ENCODE data around the gene ATF5. TPM values are rescaled to one million over a fixed set of nuclear protein-coding genes. Genes with fewer than 3 reads are reported as not detected.

ATF5 gene
- total RNA-seq, 1 donor, result 8.1 TPM

- DNase-seq (ENCODE audit: low read depth in 2 of 3, low spot score in 2 of 3), result no peak
Observed at GRCh38 chr19:49894011-49894664, 34.9 kb upstream of the ATF5 start.

GRCh38 chr19:49894879-49895565 is 34.0 kb upstream of the ATF5 start:
- DNase-seq (ENCODE audit: low read depth in 2 of 3, low spot score in 2 of 3), result no peak

- DNase-seq (ENCODE audit: low read depth in 2 of 3, low spot score in 2 of 3), result no peak
Observed at GRCh38 chr19:49895566-49896297, 33.3 kb upstream of the ATF5 start.

GRCh38 chr19:49896863-49897621 is 32.0 kb upstream of the ATF5 start, which contains the start of gene IL4I1:
Gene IL4I1 (minus strand): TSS chr19:49896887. CDS start chr19:49896160, 727 bp downstream.
- peak; percentile 53 to 91 (median 87) for DNase-seq (ENCODE audit: low read depth in 2 of 3, low spot score in 2 of 3)

- no peak for DNase-seq (ENCODE audit: low read depth in 2 of 3, low spot score in 2 of 3)
Observed at GRCh38 chr19:49904136-49904535, 24.9 kb upstream of the ATF5 start.

GRCh38 chr19:49906879-49907564 is 22.0 kb upstream of the ATF5 start:
- DNase-seq (ENCODE audit: low read depth in 2 of 3, low spot score in 2 of 3), result no peak

GRCh38 chr19:49907745-49908446 is 21.1 kb upstream of the ATF5 start:
- DNase-seq (ENCODE audit: low read depth in 2 of 3, low spot score in 2 of 3), result no peak

- no peak for DNase-seq (ENCODE audit: low read depth in 2 of 3, low spot score in 2 of 3)
Observed at GRCh38 chr19:49908480-49909420, 20.3 kb upstream of the ATF5 start.

- DNase-seq (ENCODE audit: low read depth in 2 of 3, low spot score in 2 of 3), result no peak
Observed at GRCh38 chr19:49910179-49910578, 18.8 kb upstream of the ATF5 start.

- peak in 2 of 3 donors; percentile 52 to 56 for DNase-seq (ENCODE audit: low read depth in 2 of 3, low spot score in 2 of 3)
Observed at GRCh38 chr19:49911381-49912145, 17.4 kb upstream of the ATF5 start.

GRCh38 chr19:49912965-49913685 is 15.9 kb upstream of the ATF5 start:
- no peak for DNase-seq (ENCODE audit: low read depth in 2 of 3, low spot score in 2 of 3)

- no peak for DNase-seq (ENCODE audit: low read depth in 2 of 3, low spot score in 2 of 3)
Observed at GRCh38 chr19:49913720-49914119, 15.3 kb upstream of the ATF5 start.

GRCh38 chr19:49915271-49915670 is 13.7 kb upstream of the ATF5 start:
- no peak for DNase-seq (ENCODE audit: low read depth in 2 of 3, low spot score in 2 of 3)

- DNase-seq (ENCODE audit: low read depth in 2 of 3, low spot score in 2 of 3), result no peak
Observed at GRCh38 chr19:49916839-49917733, 11.9 kb upstream of the ATF5 start.

- DNase-seq (ENCODE audit: low read depth in 2 of 3, low spot score in 2 of 3), result no peak
Observed at GRCh38 chr19:49918089-49918488, 10.9 kb upstream of the ATF5 start.
